Stimulated activated CD4-positive, alpha-beta T cell treated with anti-CD3 and anti-CD28 coated beads, Interleukin-1b, Interleukin-23, amount 100 ng/mL, for 1 hour (primary cell): ENCODE data around the gene CCNJL.

Experiments used
- DNase-seq, 2 donors: peaks; one replicate each; pipeline ENCODE4 v3.0.0-alpha.2; 2020; ENCODE audit warnings: low read depth in 2 of 2

Gene CCNJL

GRCh38 chr5:160221082-160221481 is 91.3 kb downstream of the CCNJL start:
- no peak for DNase-seq

- DNase-seq = no peak
Measured at GRCh38 chr5:160219356-160219755, 93.0 kb downstream of the CCNJL start.

DNA sequence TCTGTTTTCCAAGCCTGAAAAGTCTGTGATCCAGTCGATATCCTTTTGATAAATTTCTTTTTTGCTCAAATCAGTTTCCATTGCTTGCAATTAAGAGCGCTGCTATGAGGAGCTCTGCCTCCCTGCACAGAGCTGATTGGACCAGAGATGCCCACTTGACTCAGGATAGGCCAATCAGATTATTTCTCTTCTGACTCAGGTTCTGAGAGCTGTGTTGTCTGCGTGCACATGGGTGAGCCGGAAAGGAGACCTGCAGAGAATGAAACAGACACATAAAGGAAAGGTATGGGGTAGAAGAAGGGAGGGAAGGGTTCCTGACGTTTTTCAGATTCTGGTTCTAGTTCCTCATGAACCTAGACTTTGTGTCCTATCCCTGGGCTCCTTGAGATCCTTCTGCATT is 98.8 kb downstream of the CCNJL start:
- no peak for DNase-seq

DNA sequence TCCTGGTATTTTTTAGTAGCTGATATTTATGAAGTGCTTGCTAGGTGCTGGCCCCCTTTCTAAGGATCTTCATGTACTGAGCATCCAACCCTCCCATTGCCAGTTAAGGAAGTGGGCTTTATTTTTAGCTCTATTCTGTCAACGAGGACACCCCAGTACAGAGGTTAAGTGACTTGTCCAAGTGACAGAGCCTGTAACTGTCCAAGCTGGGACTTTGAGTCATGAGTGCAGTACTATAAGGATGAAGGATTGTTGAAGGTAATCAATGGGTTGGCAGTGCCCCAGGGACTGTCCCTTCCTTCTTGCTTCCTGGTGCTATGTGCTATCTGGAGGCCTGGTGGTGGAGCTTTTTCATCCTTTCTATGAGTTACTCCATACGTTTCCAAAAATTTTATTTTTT is 101.0 kb downstream of the CCNJL start:
- no peak for DNase-seq

- DNase-seq = no peak
Measured at GRCh38 chr5:160210606-160211005, 101.8 kb downstream of the CCNJL start.

GRCh38 chr5:160209917-160210316 is 102.4 kb downstream of the CCNJL start:
- DNase-seq = no peak

- no peak for DNase-seq
Measured at GRCh38 chr5:160207061-160207460, 105.3 kb downstream of the CCNJL start.
